ENCODE measurements around the gene RNF213. TPM values are rescaled to one million over a fixed set of nuclear protein-coding genes. Genes with fewer than 3 reads are reported as not detected.
A peak's percentile ranks its signal among the peaks of the same experiment; 100 is the strongest.

The RNF213 gene
- total and polyA plus RNA-seq, 10 of the 15 experiments (the other 5 are each of a cell fraction or from before 2014, with no cell fraction given) = 18.6 to 145 (median 65.8) TPM

DNA sequence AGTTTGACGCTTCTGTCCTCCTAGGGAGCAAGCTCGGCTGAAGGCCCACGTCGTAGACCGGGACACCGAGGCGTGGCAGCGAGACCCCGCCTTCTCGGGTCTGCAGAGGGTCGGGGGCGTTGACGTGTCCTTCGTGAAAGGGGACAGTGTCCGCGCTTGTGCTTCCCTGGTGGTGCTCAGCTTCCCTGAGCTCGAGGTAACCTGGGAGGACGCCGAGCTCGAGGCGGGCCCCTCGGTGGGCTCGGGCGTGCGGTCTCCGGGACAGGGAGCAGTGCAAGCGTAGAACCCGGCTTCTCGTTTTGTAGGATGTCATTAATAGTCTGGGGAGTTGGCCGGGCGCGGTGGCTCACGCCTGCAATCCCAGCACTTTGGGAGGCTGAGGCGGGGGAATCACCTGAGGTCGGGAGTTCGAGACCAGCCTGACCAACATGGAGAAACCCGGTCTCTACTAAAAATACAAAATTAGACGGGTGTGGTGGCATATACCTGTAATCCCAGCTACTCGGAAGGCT lies 155.0 kb downstream of the RNF213 start:
- TF ChIP-seq TCF3 (IDR thresholded peaks at IDR 0.05; ENCODE audit: borderline replicate concordance, insufficient read depth, low read depth, low read length) = no peak
- no peak for TF ChIP-seq CHD2 (IDR thresholded peaks at IDR 0.05; ENCODE audit: borderline replicate concordance, low read depth, low read length)
- TF ChIP-seq EED (IDR thresholded peaks at IDR 0.05; ENCODE audit: low read depth) = no peak
- TF ChIP-seq, protein P1, sequence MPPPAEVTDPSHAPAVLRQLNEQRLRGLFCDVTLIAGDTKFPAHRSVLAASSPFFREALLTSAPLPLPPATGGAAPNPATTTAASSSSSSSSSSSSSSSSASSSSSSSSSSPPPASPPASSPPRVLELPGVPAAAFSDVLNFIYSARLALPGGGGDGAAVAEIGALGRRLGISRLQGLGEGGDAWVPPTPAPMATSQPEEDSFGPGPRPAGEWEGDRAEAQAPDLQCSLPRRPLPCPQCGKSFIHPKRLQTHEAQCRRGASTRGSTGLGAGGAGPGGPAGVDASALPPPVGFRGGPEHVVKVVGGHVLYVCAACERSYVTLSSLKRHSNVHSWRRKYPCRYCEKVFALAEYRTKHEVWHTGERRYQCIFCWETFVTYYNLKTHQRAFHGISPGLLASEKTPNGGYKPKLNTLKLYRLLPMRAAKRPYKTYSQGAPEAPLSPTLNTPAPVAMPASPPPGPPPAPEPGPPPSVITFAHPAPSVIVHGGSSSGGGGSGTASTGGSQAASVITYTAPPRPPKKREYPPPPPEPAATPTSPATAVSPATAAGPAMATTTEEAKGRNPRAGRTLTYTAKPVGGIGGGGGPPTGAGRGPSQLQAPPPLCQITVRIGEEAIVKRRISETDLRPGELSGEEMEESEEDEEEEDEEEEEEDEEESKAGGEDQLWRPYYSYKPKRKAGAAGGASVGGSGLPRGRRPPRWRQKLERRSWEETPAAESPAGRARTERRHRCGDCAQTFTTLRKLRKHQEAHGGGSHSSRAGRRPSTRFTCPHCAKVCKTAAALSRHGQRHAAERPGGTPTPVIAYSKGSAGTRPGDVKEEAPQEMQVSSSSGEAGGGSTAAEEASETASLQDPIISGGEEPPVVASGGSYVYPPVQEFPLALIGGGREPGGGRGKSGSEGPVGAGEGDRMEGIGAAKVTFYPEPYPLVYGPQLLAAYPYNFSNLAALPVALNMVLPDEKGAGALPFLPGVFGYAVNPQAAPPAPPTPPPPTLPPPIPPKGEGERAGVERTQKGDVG (CRISPR knock-in tag; IDR thresholded peaks at IDR 0.05) = no peak
- TF ChIP-seq MYC (IDR thresholded peaks at IDR 0.05; ENCODE audit: insufficient read depth, insufficient read length, insufficient replicate concordance, low read length, severe bottlenecking) = no peak
- TF ChIP-seq E2F4 (IDR thresholded peaks at IDR 0.05; ENCODE audit: low read depth, low read length) = no peak
- no peak for TF ChIP-seq GABPA (IDR thresholded peaks at IDR 0.05; ENCODE audit: low read depth)
- no peak for TF ChIP-seq SIX5 (IDR thresholded peaks at IDR 0.05; ENCODE audit: low read depth, low read length, severe bottlenecking)
- TF ChIP-seq BACH1 (IDR thresholded peaks at IDR 0.05; ENCODE audit: borderline replicate concordance) = no peak
- no peak for TF ChIP-seq CTCF (IDR thresholded peaks at IDR 0.05 in 2 of 3, conservative IDR thresholded peaks at IDR 0.05 in 1 of 3; ENCODE audit: control insufficient read depth in 2 of 3, extremely low read depth in 1 of 3, insufficient read depth in 1 of 3, low read depth in 3 of 3, low read length in 3 of 3)
- TF ChIP-seq SP1 (IDR thresholded peaks at IDR 0.05; ENCODE audit: low read depth, low read length) = no peak
- TF ChIP-seq HSF1 (IDR thresholded peaks at IDR 0.05; ENCODE audit: low read depth, low read length) = no peak
- Histone ChIP-seq H3K9me3 (replicated peaks; ENCODE audit: control insufficient read depth, insufficient read depth, low read length) (no peaks in the 10 kb centered on the region), H2AFZ (ENCODE audit: control insufficient read depth, low read depth, low read length) (peak overlapping the region; percentile 98), H3K9ac (ENCODE audit: control insufficient read depth, insufficient read depth, low read length) (peak overlapping the region; percentile 81), H3K4me1 (ENCODE audit: control insufficient read depth, insufficient read depth, low read length) (no peaks in the 10 kb centered on the region), H3K36me3 (ENCODE audit: control insufficient read depth in 2 of 2, insufficient read depth in 2 of 2, low read length in 1 of 2) (no peaks in the 10 kb centered on the region; a peak in 1 of 4 replicates), H3K79me2 (ENCODE audit: control insufficient read depth, insufficient read depth, low read length) (peaks cover 5% of the 10 kb centered on the region), H4K20me1 (ENCODE audit: control insufficient read depth, insufficient read depth) (no peaks in the 10 kb centered on the region; the same call in 1 of the 2 replicates), H3K27ac (ENCODE audit: control insufficient read depth, insufficient read depth) (peak overlapping the region; percentile 87), H3K27me3 (replicated peaks in 1 of 2; ENCODE audit: control insufficient read depth in 2 of 2, insufficient read depth in 2 of 2, low read length in 1 of 2) (no peaks in the 10 kb centered on the region), H3K4me2 (ENCODE audit: control insufficient read depth, insufficient read depth) (peak overlapping the region; percentile 99), H3K4me3 (peak overlapping the region; percentile 93)
- ChIA-PET POLR2A (no interaction called here), SMC1A (ENCODE audit: uncharacterized antibody, unreplicated experiment) (interaction anchor here (1.7 kb wide), 1 partner anchor 38 kb away, joined by 3 read pairs; no protein-coding TSS in a partner anchor), RAD21 (ENCODE audit: unreplicated experiment) (no interaction called here), CTCF (no interaction called here)
- WGBS (ENCODE audit: insufficient coverage, insufficient replicate concordance, low lambda C conversion rate, missing lambda C conversion rate) = 10% methylated on average over 38 of the region's 39 CpGs
- no peak for DNase-seq (ENCODE audit: low read depth, low spot score)
- FAIRE-seq = no peak
- in situ Hi-C loops (cut with MboI) (no loop called here), intact Hi-C loops (cut with micrococcal nuclease; ENCODE audit: unreplicated experiment) (no loop called here)
- no TSS peak for BruUV-seq (replicated peaks)
- no peak; the same call in 1 of the 3 replicates for ATAC-seq

All from GM12878 (cell line).